Stimulated activated CD4-positive, alpha-beta T cell treated with anti-CD3 and anti-CD28 coated beads, TNF-alpha, amount 100 ng/mL, for 24 hours (primary cell): ENCODE data around the gene UBN2.

ENCODE experiments used
- DNase-seq, 3 experiments: peaks; one replicate each; pipeline ENCODE4 v3.0.0-alpha.2; 2020; ENCODE audit warnings: low read depth in 3 of 3

The UBN2 gene

DNA sequence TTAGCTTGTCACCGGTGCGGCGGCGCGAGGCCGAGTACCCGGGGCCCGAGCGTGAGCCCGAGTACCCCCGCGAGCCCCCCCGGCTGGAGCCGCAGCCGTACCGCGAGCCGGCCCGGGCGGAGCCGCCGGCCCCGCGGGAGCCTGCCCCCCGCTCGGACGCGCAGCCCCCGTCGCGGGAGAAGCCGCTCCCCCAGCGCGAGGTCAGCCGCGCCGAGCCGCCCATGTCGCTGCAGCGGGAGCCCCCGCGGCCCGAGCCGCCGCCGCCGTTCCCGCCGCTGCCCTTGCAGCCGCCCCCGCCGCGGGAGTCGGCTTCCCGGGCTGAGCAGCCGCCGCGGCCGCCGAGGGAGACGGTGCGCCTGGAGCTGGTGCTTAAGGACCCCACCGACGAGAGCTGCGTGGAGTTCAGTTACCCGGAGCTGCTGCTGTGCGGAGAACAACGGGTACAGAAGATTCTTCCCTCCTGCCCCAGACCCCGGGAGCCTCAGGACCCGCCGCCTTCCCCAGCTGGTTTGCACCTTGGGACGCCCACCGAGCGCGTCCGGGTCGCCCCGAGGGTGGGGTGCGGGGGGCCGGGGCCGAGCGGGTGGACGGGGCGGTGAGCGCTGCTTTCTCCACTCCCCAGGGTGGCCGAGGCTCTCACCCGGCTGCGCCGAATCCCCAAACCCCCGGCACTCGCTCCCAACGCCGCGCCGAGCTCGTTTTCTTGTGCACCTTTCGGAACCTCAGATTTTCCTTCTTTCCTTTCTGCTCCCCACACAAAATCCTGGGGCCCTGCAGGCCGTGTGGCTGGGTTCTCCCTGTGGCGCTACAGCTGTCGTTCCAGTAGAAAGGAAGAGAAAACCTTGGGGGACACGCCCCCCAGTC lies 708 bp downstream of the UBN2 start:
- peak in 2 of 3 experiments; percentile 3 to 9 for DNase-seq

DNA sequence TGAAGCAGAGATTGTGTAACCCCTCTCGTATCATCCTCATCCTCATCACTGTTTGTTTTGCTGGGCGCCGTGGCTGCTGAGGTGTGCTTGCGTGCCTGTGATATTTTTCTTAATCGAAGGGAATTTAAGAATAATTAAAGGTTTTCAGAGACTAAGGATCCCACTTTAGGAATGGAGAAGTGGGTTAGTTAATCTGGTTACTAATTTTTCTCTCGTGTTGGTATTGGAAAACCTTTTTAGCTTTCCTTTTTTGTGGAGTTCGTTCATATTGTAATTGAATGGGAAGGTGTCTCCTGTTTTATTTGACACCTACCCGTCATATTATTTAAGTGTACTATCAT lies 1.3 kb downstream of the UBN2 start:
- peak in 1 of 3 experiments; percentile 19 for DNase-seq

- no peak for DNase-seq
Measured at GRCh38 chr7:139232904-139233303, 1.9 kb downstream of the UBN2 start.

GRCh38 chr7:139241258-139241657 lies 10.2 kb downstream of the UBN2 start:
- DNase-seq: no peak

- DNase-seq: no peak
Measured at GRCh38 chr7:139242741-139243281, 11.8 kb downstream of the UBN2 start.

- no peak for DNase-seq
Measured at GRCh38 chr7:139245401-139245800, 14.4 kb downstream of the UBN2 start.

GRCh38 chr7:139246494-139246893 lies 15.5 kb downstream of the UBN2 start:
- no peak for DNase-seq

GRCh38 chr7:139246905-139247304 lies 15.9 kb downstream of the UBN2 start:
- DNase-seq: no peak

GRCh38 chr7:139249179-139249810 lies 18.3 kb downstream of the UBN2 start:
- no peak for DNase-seq

DNA sequence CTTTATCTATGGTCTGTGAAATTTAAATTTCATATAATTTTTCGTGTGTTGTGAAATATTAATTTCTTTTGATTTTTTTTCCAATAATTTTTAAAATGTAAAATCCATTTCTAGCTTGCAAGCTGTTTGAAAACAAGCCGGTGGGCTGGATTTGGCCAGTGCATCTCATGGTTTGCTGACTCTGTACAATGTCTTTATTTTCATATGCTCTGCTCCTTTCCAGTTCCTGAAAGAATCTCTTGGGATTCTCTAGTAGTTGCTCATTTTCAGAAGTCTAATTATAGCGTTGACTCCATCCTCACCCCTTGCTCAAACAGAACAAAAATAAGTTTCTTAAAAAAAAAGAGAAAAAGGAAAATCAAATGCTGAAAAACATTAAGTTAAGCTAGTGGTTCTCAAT lies 21.4 kb downstream of the UBN2 start:
- DNase-seq: no peak

DNA sequence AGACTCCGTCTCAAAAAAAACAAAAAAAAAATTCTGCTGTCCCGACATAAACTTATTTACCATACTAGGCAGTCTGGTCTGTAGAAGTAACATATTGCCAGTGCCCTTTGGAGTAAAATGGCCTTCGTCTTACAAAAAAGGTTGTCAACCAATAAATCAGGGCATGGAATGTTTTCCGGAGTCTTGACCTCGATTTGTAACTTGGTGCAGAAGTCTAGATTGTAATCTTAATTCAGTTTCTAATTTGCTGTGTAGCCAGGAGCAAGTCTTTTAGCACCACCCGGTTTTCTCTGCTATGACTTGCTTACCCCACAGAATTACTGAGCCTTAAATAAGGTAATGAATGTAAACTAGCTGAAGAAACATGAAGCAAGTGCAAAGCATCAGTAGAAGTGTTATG lies 23.2 kb downstream of the UBN2 start:
- no peak for DNase-seq

- DNase-seq: no peak
Measured at GRCh38 chr7:139254728-139255127, 23.7 kb downstream of the UBN2 start.

GRCh38 chr7:139255290-139255689 lies 24.3 kb downstream of the UBN2 start:
- DNase-seq: no peak

DNA sequence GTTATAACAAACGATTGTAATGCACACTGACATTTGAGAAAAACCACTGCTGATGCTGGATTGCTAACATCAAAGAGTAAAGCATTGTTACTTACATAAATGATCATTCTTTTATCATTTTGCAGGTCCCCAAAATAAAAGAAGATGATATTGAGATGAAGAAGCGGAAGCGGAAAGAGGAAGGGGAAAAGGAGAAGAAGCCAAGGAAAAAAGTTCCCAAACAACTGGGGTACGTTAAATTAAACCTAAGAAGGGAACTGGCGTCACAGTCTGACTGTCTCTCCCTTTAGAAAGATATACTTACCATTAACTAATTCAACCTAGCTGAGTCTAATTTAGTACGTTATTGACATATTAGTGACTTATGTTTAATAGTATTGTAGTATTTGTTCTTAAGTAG lies 28.1 kb downstream of the UBN2 start:
- DNase-seq: no peak

DNA sequence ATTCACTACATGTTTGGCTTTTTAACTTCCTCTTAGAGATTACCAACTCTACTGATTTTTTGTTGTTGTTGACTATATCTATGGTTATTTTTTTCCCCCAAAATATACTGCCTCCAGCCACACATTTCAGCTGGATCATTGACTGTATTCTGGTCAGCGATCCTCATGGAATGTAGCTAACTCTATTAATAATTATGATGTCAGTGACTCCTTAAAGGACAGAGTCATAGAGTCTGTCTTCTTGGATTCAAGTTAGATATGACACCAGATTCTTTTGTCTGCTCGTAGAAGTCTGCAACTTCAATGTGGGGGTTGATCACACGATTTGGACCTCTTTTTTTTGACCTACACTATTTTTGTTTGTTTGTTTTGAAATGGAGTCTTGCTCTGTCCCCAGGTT lies 33.2 kb downstream of the UBN2 start:
- no peak for DNase-seq

DNA sequence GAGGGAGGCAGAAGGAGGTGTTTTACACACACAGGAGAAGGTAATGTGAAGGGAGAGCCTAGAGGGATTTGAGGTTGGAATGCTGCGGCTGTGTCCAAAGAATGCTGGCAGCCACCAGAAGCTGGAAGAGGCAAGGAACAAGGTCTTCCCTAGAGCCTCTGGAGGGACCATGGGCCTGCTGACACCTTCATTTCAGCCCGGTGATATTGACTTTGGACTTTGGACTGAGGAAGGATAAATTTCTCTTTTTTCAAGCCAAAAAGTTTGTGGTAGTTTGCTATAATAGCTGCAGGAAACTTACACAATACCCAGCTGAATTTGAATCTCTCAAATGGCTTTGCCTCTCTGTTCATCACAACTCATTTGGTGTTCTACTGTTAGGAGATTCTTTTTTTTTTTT lies 34.6 kb downstream of the UBN2 start:
- DNase-seq: no peak

DNA sequence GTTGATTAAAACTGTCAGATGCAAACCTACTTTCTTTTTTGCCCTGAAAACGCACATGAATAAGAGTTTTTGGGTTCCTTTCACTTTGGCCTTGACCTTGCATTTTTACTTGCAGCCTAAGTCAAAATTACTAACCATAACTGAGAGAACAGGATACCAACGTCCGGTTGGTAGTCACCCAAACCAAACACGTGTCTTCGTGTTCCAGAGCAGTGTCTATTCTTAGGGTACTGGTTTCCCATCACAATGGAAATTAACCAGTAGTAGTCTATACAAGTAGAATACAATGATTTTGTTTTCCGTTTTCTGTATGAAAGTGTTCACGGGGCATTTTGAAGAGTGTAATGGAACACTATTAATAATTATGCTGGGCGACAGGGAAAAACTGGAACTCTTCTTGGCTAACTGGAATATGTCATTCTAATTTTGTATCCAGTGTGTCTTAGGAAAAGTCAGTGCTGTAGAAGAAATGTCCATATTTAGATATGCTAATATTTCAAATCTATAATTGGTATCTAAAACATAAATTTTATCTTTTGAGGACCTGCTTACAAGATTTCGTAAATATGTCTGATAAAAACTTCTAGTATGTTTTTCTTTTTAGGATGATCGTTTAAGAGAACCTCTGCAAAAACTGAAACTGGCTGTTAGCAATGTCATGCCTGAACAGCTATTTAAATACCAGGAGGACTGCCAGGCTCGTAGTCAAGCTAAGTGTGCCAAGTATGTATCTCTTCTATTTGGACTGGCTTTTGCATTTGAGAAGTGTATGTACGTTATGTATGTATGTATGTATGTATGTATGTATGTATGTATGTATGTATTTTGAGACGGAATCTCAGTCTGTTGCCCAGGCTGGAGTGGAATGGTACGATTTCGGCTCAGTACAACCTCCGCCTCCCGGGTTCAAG lies 40.9 kb downstream of the UBN2 start:
- DNase-seq: no peak

- no peak for DNase-seq
Measured at GRCh38 chr7:139284252-139284896, 53.3 kb downstream of the UBN2 start.

- no peak for DNase-seq
Measured at GRCh38 chr7:139286144-139286543, 55.1 kb downstream of the UBN2 start.

GRCh38 chr7:139292821-139293220 lies 61.8 kb downstream of the UBN2 start:
- DNase-seq: no peak

GRCh38 chr7:139293534-139293933 lies 62.5 kb downstream of the UBN2 start:
- DNase-seq: no peak

DNA sequence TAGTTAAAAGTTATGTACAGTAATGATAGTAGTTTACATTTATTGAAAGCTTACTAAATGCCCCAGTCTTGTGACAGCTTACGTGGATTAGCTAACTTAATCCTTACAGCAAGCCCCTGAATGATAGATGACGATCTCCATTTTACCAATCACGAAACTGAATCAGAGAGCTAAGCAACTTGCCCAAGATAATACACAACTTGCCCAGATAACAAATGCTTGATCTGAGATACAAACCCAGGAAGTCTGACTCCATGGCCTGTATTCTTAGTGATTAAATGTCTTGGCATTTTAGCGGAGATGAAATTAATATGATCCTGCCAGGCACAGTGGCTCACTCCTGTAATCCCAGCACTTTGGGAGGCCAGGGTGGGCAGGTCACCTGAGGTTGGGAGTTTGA lies 63.2 kb downstream of the UBN2 start:
- no peak for DNase-seq
